HG02610 (cell line): ENCODE data around the gene IKZF3.
"Not testable (repeated sequence)": the region's sequence is repeated elsewhere in the genome, so short reads cannot be mapped to it uniquely, and the experiment has no call there.

Experiments
- ATAC-seq: cut with Tn5 transposase; IDR thresholded peaks from one replicate; pipeline ENCODE4 v1.9.1; 2021; ENCODE audit warnings: mild to moderate bottlenecking, moderate library complexity; ENCODE audit not compliant: unreplicated experiment

The IKZF3 gene

DNA sequence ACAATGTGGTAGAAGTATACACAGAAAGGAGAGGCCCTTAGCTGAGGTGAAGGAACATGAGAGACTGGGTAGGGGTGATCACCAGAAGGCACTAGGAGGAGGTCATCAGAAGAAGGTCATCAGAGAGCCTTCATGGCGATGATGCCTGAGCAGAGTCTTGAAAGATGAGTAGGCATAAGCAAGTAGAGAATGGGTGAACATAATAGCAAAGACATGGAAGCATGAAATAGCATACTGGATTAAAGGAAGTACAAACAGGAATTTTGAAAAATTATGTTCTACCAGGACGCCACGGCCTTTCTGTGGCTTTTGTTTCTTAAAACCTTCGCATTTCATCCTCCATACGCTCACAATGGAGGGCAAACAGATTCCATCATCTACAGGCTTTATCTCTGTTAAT lies 2.9 kb downstream of the IKZF3 start:
- no peak for ATAC-seq

DNA sequence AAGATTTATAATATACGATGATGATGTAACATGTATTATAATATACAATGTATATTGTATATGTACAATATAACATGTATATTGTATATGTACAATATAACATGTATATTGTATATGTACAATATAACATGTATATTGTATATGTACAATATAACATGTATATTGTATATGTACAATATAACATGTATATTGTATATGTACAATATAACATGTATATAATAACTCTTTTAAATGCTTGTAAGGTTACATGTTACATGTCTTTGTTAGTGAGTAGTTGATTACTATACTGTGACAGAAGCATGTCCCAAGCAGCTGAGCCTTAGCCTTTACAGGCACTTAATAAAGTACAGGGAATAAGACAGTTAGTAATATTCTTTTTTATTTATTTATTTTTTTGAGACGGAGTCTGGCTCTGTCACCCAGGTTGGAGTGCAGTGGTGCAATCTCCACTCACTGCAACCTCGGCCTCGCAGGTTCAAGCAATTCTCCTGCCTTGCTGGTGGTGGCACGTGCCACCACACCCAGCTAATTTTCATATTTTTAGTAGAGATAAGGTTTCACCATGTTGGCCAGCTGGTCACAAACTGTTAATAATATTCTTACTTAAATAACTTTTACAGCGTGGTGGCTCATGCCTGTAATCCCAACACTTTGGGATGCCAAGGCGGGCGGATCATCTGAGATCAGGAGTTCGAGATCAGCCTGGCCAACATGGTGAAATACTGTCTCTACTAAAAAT lies 8.0 kb downstream of the IKZF3 start:
- ATAC-seq, result not testable (repeated sequence)

DNA sequence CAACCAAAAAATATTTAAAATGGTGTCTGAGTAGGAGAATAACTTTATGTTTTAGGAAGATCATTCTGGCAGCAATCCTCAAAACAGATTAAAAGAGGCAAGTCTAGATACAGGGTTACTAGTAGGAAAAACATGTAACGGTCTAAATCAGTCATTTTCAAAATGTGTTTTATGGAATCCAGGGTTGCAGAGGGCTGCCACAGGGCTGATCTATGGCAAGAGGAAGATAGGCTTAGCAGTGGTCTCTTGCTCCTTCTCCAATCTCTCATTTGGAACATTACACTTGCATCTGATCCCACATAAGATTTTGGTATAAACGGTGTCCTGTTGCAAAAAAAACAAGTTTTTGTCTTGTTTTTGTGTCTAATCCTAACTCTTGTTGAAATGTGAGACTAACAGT lies 9.2 kb downstream of the IKZF3 start:
- ATAC-seq, result no peak

DNA sequence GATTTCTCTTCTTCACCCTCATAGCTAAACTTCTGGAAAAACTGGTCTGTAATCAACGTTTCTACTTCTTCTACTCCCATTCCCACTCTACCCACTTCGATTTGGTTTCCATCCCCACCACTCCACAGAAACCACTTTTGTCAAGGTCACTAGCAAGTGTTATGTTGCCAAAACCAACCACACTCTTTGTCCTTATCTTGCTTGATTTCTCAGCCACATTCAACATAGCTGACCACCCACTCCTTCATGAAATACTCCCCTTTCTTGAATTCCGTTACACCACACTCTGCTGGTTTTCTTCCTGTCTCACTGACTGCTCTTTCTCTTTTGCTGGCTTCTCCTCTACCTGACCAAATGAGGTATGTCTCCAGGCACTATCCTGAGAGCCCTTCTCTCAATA lies 11.9 kb downstream of the IKZF3 start:
- ATAC-seq, result no peak

DNA sequence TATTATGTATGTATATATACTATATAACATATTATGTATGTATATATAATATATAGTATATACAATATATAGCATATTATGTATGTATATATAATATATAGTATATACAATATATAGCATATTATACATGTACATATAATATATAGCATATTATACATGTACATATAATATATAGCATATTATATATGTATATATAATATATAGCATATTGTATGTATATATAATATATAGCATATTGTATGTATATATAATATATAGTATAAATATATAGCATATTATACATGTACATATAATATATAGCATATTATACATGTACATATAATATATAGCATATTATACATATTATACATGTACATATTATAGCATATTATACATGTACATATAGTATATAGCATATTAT lies 13.9 kb downstream of the IKZF3 start:
- ATAC-seq, result not testable (repeated sequence)

DNA sequence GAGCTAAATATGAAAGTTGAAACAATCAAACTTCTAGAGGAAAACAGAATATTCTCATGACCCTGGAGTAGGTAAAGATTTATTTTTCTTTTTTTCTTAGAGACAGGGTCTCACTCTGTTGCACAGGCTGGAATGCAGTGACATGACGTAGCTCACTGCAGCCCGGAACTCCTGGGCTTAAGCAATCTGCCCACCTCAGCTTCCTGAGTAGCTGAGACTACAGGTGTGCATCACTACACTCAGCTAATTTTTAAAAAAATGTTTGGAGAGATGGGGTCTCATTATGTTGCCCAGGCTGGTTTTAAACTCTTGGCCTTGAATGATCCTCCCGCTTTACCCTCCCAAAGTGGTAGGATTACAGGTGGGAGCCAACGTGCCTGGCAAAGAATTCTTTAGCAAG lies 15.5 kb downstream of the IKZF3 start:
- ATAC-seq, result no peak

DNA sequence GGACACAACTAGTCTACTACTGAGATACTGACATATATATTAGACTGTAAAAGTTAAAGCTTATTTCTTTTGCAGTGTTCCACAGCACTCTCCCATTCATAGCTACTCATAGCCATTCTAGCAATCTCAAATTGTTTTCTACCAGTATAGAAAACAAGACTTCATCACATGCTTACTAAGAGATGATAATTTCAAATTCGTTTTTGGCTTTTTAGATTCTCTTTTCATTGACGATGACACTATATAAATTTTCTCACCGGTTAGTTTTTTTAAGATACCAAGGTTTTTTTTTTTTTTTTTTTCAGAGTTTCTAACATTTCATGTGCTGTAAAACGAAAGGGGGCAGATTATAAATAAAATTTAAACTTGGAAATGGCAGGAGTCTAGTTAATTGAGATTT lies 17.9 kb downstream of the IKZF3 start:
- ATAC-seq, result no peak

DNA sequence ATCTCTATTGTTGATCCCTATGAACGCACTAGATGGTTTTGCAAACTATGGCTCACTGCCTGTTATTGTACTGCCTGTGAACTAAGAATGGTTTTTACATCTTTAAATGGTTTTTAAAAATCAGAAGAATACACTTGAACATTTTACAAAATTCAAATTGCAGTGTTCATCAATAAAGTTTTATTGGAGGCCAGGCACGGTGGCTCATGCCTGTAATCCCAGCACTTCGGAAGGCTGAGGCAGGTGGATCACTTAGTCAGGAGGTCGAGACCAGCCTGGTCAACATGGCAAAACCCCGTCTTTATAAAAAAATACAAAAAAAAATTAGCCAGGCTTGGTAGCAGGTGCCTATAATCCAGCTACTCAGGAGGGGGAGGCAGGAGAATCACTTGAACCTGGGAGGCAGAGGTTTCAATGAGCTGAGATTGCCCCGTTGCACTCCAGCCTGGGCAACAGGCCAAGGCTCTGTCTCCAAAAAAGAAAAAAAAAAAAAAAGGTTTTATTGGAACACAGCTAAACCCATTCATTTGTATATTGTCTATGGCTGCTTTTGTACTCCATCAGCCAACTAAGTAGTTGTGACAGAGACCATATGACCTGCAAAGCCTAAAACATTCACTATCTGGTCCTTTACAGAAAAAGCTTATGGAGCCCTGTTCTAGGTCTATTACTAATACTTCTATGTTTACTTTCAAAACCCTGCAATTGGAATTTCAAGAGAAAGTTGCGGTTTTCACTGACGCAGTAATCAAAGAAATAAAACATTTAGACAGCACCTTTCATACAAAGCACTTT lies 18.9 kb downstream of the IKZF3 start:
- ATAC-seq, result no peak

DNA sequence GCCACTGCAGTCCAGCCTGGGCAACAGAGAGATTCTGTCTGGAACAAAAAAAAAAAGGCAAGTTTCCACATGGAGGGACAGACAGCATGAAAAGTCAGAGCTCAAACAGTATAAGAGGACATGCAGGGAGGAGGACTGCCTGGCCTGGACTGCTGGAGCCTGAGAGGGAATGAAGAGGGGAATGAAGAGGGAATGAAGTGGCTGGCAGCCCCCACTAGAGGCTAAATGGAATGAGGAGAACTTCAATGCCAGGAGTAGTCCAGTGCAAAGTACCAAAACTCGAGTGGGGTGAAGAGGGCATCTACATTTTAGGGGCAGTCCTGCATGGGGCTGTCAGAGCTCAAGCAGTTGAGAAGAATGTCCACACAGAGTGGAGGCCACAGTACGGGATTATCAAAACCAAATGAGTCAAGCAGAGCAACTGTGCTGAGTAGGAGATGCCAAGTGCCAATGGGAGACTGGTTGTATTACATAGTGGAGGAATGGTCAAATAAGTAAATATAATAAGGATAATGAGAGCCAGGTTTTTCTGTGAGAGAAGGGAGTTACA lies 22.9 kb downstream of the IKZF3 start:
- no peak for ATAC-seq

DNA sequence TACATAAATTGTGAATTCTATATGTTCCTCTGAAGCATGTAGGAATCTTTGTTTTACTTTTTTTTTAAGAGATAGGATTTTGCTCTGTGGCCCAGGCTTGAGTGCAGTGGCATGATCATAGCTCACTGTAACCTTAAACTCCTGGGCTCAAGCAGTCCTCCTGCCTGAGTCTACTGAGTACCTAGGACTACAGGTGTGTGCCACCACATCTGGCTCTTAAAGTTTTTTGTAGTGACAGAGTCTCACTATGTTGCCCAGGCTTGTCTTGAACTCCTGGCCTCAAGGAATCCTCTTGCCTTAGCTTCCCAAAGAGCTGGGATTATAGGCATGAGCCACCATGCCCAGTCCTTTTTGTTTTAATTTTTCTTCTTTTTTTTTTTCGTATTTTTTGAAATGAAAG lies 25.3 kb downstream of the IKZF3 start:
- ATAC-seq, result no peak

DNA sequence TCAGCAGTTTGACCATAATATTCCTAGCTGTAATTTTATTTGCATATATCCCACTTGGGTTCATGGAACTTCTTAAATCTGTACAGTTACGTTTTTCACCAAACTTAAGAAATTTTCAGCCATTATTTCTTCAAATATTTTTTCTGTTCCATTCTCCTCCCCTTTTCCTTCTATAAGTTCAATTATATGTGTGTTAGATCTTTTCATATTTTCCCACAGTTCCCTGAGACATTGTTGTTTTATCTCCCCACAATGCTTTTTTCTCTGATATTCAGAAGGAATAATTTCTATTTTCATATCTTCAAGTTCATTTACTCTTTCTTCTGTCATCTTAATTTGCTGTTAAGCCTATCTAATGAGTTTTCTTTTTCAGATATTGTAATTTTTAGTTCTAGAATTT lies 26.1 kb downstream of the IKZF3 start:
- no peak for ATAC-seq

DNA sequence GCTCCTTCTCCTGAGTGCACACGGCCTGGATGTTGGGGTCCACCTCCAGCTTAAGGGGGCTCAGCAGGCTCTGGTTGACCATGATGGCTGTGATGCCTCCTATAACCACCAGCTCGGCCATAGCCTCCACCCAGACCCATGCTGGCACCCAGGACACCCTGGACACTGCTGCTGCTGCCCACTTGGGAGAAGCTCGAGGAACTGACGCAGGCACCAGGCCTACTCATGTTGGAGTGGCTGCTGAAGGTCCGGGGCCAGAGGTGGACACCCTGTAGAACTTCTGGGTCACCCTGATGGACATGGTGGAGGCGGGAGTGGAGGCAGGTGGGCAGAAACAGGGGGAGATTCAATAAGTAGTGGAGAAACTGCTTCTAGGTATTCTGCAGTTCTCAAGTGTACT lies 28.0 kb downstream of the IKZF3 start:
- ATAC-seq, result no peak

DNA sequence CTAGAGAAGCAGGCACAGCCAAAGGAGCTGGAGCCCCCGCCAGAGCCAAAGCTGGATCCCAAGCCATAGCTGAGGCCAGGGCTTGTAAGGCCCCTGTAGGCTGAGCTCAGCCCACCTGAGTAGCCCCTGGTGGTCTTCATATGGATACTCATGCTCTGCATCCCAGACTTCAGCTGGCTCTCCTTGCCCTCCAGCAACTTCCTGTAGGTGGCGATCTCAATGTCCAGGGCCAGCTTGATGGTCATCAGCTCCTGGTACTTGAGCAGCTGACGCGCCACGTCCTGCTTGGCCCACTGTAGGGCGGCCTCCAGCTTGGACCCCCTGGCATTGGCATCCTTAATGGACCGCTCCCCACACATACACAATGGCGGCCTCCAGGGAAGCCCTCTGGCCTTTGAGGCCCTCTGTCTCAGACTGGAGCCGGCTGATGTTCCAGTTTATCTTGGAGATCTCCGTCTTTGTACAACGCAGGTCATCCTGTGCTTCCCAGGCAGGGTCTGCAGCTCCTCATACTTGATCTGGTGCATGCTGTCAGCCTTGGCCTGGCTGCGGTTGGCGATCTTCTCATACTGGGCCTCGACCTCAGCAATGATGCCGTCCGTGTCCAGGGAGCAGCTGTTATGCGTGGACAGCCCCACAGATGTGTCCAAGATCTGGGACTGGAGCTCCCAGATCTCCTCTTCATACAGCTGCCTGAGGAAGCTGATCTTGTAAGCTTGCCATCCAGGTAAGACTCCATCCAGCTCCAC lies 28.9 kb downstream of the IKZF3 start:
- no peak for ATAC-seq

DNA sequence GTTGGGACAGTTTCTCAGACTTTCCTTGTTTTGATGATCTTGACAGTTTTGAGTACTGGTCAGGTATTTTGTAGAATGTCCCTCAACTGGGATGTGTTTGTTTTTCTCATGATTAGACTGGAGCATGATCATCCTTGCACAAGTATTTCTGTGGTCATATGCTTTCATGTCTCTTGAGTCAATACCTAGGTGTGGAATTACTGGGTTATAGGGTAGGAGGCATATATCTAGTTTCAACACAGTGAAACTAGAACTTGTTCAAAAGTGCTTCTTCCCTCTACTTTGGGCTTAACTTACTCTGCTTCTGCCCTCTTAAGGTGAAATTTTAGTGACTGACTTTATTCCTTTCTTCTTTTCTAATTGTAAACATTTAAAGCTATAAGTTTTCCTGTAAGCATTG lies 30.1 kb downstream of the IKZF3 start:
- ATAC-seq, result no peak

DNA sequence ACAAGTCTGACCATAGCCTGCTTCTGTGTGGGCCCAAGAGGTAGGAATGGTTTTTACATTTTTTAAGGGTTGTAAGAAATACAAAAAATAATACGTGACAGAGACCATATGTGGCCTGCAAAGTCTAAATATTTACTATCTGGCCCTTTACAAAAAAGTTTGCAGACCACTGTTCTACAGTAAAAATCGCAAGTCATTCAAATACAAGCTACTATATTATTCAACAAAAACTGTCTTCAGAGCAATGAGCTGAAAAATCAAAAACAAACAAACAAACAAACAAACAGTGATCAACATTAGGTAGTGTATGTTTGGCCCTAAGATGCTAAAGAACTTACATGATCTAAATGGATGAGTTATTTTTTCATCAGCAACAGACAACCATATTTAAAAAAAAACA lies 32.5 kb downstream of the IKZF3 start:
- ATAC-seq, result no peak

DNA sequence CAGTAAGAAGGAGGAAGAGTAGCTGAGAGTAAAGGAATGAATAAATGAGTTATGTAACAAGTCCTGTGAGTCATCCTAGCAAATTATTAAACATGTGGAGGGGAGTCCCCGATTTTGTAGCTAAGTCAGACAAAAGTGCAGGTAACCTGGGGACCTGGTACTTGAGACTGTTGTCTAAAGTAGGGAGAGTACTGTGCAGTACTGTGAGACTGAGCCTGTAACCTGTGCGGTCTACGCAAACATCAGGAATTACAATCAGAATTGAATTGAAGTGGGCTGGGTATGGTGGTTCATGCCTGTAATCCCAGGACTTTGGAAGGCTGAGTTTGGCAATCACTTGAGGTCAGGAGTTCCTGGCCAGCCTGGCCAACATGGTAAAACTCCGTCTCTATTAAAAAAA lies 35.7 kb downstream of the IKZF3 start:
- ATAC-seq, result no peak

DNA sequence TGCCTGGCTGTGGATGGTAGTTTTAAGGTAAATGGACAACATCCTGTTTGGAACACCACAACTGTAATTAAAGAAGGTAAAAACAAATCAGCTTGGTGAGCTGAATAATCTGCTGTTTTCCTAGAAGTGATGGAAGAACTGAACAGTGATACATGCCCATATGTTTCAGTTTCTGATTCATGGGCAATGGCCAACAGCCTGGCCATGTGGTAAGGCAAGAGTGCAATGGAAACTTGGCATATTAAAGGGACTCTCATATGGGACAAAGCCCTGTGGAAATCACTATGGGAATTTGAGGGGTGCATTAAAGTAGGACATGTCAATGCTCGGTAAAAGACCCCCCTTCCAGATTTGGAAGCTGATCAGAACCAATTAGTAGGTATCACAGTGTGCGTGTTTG lies 37.8 kb downstream of the IKZF3 start:
- no peak for ATAC-seq

DNA sequence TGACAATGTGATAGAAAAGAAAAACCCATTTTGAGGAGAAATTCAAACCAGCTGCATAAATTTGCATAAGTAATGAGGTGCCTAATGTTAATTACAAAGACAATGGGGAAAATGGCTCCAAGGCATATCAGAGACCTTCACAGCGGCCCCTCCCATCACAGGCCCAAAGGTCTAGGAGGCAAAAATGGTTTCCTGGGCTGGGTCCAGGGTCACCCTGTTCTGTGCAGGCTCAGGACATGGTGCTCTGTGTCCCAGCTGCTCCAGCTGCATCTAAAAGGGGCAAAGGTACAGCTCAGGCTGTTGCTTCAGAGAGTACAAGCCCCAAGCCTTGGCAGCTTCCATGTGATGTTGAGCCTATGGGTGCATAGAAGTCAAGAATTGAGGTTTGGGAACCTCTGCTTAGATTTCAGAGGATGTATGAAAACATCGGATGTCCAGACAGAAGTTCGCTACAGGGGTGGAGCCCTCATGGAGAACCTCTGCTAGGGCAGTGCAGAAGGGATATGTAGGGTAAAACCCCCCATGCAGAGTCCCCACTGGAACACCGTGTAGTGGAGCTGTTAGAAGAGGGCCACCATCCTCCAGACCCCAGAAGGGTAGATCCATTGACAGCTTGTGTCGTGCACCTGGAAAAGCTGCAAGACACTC lies 40.6 kb downstream of the IKZF3 start:
- no peak for ATAC-seq

DNA sequence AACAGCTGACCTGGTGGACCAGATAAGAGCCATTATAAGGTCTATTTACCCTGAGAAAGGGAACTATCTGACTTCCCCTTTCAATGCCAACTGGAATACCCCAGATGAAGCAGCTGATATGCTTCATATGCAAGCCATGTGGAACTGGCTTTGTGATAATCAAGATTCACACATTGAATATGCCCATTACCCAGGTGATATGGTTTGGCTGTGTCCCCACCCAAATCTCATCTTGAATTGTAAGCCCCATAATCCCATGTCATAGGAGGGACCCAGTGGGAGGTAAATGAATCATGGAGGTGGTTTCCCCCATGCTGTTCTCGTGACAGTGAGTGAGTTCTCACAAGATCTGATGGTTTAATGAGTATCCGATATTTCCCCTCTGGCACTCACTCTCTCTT lies 42.1 kb downstream of the IKZF3 start:
- ATAC-seq, result no peak

DNA sequence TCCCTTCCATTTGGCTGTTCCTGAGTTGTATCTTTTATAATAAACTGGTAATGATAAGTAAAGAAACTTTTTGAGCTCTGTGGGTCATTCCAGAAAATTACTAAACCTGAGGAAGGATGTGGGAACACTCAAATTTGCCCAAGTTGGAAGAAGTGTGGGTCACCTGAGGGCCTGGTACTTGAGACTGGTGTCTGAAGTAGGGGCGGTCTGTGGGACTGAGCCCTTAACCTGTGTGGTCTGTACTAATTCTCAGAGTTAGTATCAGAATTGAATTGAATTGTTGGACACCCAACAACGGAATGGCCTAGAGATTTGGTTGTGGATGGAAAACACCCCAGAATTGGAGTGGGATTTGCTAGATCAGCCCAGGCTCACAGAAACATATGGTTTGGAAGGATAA lies 43.1 kb downstream of the IKZF3 start:
- no peak for ATAC-seq

DNA sequence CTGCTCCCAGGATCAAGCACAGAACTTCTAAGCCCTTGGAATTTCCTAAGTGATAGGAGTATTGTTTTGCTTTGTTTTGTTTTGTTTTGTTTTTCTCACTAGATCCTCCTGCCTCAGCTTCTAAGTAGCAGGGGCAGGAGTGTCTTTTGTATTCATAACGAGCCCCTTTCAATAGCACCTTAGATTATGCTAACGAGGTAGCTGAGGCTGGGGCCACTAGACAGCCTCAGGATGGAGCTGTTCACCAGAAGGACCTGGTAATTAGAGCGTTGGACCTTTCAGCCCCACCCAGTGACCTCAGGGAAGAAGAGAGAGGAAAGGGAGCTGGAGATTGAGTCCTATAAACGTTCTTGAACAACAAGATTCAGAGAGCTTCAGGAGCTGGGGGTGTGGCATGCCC lies 43.6 kb downstream of the IKZF3 start:
- ATAC-seq, result no peak
